Measurements from ENCODE around the gene GATA1. TPM values are rescaled to one million over a fixed set of nuclear protein-coding genes. Genes with fewer than 3 reads are reported as not detected.
A peak's percentile ranks its signal among the peaks of the same experiment; 100 is the strongest.

The GATA1 gene
- total RNA-seq, 1 experiment from 2014 or later, result not detected

DNA sequence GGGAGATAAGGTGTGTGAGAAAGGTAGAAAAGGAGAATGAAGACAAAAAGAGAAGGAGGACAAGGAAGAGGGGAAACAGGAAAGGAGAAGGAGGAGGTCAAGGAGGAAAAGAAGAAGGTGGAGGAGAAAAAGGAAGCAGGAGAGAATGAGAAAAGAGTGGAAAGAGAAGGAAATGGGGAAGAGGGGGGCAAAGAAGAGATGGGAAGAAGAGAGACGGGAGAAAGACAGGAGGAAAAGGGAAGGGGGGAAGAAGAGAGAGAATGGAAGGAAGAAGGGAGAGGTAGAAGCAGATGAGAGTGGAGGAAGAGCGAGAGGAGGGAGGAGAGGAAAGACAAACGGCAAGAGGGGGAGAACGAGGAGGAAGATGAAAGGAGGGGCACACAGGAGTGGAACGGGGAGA is 4.1 kb downstream of the GATA1 start:
- Histone ChIP-seq H3K9me3 (replicated peaks) (no peaks in the 10 kb centered on the region), H3K36me3 (no peaks in the 10 kb centered on the region), H3K27me3 (replicated peaks) (no peaks in the 10 kb centered on the region), H3K27ac (no peak overlapping the region), H3K4me3 (no peak overlapping the region), H3K4me1 (replicated peaks) (peaks cover 13% of the 10 kb centered on the region)
- DNase-seq (ENCODE audit: low read depth in 1 of 2, low spot score in 2 of 2), result no peak

DNA sequence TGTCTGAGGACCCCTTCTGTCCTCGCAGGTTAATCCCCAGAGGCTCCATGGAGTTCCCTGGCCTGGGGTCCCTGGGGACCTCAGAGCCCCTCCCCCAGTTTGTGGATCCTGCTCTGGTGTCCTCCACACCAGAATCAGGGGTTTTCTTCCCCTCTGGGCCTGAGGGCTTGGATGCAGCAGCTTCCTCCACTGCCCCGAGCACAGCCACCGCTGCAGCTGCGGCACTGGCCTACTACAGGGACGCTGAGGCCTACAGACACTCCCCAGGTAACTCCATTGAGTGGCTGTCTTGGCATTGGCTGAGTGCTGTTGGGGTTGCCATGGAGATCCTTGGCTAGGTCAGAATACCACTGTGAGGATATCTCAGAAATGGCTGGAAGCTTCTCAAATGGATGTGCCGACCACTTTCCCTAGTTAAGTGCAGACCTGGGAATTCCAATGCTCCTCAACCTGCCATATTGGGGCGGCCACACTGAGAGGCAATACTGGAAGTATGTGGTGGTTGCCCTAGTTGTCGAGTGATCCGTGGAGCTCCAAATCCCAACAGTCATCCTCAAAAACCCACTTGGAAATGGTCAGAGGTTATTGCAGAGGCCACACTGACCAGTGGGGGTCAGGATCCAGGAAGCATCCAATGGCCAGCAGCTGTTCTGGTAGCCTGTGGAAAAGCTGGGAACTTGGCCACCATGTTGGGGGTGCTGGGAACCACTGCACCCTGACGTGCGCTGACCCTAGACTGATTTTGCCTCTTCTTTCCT is 4.9 kb downstream of the GATA1 start:
- H3K9me3 ChIP-seq (replicated peaks), result no peaks in the 10 kb centered on the region
- H3K27me3 ChIP-seq (replicated peaks), result no peaks in the 10 kb centered on the region
- no peak for DNase-seq (ENCODE audit: low read depth in 1 of 2, low spot score in 2 of 2)
- H3K36me3 ChIP-seq, result no peaks in the 10 kb centered on the region
- H3K27ac ChIP-seq, result no peak overlapping the region
- H3K4me1 ChIP-seq (replicated peaks), result peaks cover 19% of the 10 kb centered on the region
- no peak overlapping the region for H3K4me3 ChIP-seq

- H3K4me1 ChIP-seq (replicated peaks), result peaks cover 19% of the 10 kb centered on the region
- no peaks in the 10 kb centered on the region for H3K27me3 ChIP-seq (replicated peaks)
- no peaks in the 10 kb centered on the region for H3K36me3 ChIP-seq
- H3K9me3 ChIP-seq (replicated peaks), result no peaks in the 10 kb centered on the region
- H3K27ac ChIP-seq, result no peak overlapping the region
- H3K4me3 ChIP-seq, result no peak overlapping the region
- no peak for DNase-seq (ENCODE audit: low read depth in 1 of 2, low spot score in 2 of 2)
Observed at GRCh38 chrX:48792219-48792618, 5.8 kb downstream of the GATA1 start.

DNA sequence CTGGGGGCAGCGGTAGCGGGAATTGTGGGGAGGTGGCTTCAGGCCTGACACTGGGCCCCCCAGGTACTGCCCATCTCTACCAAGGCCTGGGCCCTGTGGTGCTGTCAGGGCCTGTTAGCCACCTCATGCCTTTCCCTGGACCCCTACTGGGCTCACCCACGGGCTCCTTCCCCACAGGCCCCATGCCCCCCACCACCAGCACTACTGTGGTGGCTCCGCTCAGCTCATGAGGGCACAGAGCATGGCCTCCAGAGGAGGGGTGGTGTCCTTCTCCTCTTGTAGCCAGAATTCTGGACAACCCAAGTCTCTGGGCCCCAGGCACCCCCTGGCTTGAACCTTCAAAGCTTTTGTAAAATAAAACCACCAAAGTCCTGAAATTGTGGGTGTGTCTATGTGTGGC is 7.5 kb downstream of the GATA1 start:
- peaks cover 19% of the 10 kb centered on the region for H3K4me1 ChIP-seq (replicated peaks)
- DNase-seq (ENCODE audit: low read depth in 1 of 2, low spot score in 2 of 2), result no peak
- H3K27me3 ChIP-seq (replicated peaks), result no peaks in the 10 kb centered on the region
- no peaks in the 10 kb centered on the region for H3K9me3 ChIP-seq (replicated peaks)
- H3K4me3 ChIP-seq, result no peak overlapping the region
- H3K27ac ChIP-seq, result no peak overlapping the region
- no peaks in the 10 kb centered on the region for H3K36me3 ChIP-seq

DNA sequence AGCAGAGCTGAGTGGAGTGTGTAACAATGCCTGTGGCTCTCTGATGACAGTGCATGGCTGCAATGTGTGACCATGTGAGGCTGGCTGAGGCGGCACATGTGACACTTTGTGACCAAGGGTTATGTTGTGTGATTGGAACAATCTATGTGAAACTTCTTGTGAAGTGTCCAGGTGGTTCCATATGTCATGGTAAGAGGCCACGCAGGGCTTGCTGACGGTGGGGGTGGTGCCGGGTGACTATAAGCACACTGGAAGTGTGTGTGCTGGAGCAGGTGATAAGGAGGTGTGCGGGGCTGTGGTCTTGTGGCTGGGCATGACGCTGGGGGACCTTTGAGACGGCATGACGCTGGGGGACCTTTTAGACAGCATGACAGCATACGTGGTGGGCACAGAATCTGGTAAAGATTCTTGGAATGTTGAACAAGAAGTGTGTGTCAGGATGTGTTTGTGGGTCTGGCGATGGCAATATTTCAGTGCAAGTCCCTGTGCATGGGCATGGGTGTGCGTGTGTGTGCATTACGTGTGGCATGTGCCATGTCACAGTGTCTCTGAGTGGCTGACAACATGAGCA is 8.0 kb downstream of the GATA1 start:
- H3K9me3 ChIP-seq (replicated peaks), result no peaks in the 10 kb centered on the region
- peaks cover 19% of the 10 kb centered on the region for H3K4me1 ChIP-seq (replicated peaks)
- H3K27me3 ChIP-seq (replicated peaks), result no peaks in the 10 kb centered on the region
- DNase-seq (ENCODE audit: low read depth in 1 of 2, low spot score in 2 of 2), result no peak
- H3K4me3 ChIP-seq, result no peak overlapping the region
- H3K36me3 ChIP-seq, result no peaks in the 10 kb centered on the region
- no peak overlapping the region for H3K27ac ChIP-seq

GRCh38 chrX:48794911-48795515 is 8.6 kb downstream of the GATA1 start:
- no peaks in the 10 kb centered on the region for H3K27me3 ChIP-seq (replicated peaks)
- no peaks in the 10 kb centered on the region for H3K9me3 ChIP-seq (replicated peaks)
- H3K4me1 ChIP-seq (replicated peaks), result peaks cover 19% of the 10 kb centered on the region
- peak; percentile 66 to 79 for DNase-seq (ENCODE audit: low read depth in 1 of 2, low spot score in 2 of 2)
- H3K4me3 ChIP-seq, result no peak overlapping the region
- peak overlapping the region; percentile 47 for H3K27ac ChIP-seq
- H3K36me3 ChIP-seq, result no peaks in the 10 kb centered on the region

GRCh38 chrX:48798318-48798717 is 11.9 kb downstream of the GATA1 start:
- no peak overlapping the region for H3K27ac ChIP-seq
- DNase-seq (ENCODE audit: low read depth in 1 of 2, low spot score in 2 of 2), result no peak
- no peaks in the 10 kb centered on the region for H3K9me3 ChIP-seq (replicated peaks)
- no peaks in the 10 kb centered on the region for H3K36me3 ChIP-seq
- H3K27me3 ChIP-seq (replicated peaks), result no peaks in the 10 kb centered on the region
- no peak overlapping the region for H3K4me3 ChIP-seq
- peaks cover 23% of the 10 kb centered on the region for H3K4me1 ChIP-seq (replicated peaks)

DNA sequence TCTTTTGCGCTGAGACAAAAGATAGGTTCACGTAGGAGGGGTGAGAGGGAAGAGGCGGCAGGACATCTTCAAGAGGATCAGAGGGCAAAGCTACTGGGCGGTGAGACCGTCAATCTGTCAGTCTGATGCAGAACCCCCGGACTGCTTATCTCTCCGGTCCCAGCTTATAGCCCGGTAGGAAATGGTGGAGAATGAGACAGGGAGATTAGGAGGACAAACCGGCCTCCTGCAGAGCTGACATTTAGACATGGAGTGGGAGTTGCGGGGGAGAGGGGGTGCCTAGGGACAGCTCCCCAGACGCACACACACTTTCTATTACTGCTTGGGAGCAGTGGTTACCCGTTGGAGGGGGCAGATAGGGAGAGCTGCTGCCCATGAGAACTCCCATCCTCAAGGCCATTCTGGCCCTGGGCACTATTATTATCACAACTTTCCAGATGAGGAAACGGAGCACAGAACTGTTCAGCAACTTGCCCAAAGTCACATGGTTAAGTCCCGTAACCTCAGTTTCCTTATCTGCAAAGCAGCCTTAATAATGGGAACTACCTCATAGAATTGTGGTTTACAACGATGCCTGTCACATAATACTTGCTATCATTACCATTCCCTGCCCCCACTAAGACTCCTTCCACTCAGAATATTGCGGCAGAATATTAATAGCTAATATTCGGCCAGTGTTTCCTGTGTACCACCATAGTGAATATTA is 14.3 kb downstream of the GATA1 start:
- 0 out of 2 replicates have a peak, but pooled peaks cover 4% of the 10 kb centered on the region for H3K36me3 ChIP-seq
- DNase-seq (ENCODE audit: low read depth in 1 of 2, low spot score in 2 of 2), result no peak

GRCh38 chrX:48801280-48802088 is 15.1 kb downstream of the GATA1 start, which contains the start of gene HDAC6:
TSS of gene HDAC6 (plus strand) at chrX:48802067. CDS start at chrX:48802693, 626 bp downstream.
- H3K4me1 ChIP-seq (replicated peaks), result peaks cover 4% of the 10 kb centered on the region; the same call in 1 of the 2 replicates
- H3K36me3 ChIP-seq, result 0 out of 2 replicates have a peak, but pooled peaks cover 4% of the 10 kb centered on the region
- H3K27me3 ChIP-seq (replicated peaks), result no peaks in the 10 kb centered on the region
- H3K9me3 ChIP-seq (replicated peaks), result no peaks in the 10 kb centered on the region
- H3K27ac ChIP-seq, result peak within 1 kb of the TSS; percentile 97
- H3K4me3 ChIP-seq, result peak within 1 kb of the TSS; percentile 69
- DNase-seq (ENCODE audit: low read depth in 1 of 2, low spot score in 2 of 2), result peak; percentile 97 to 98

More for the DNA sequence above, 14.3 kb downstream of the GATA1 start:
- Histone ChIP-seq H3K4me3 (peak overlapping the region; percentile 69), H3K9me3 (replicated peaks) (no peaks in the 10 kb centered on the region), H3K4me1 (replicated peaks) (peaks cover 8% of the 10 kb centered on the region), H3K27ac (peak overlapping the region; percentile 97), H3K27me3 (replicated peaks) (no peaks in the 10 kb centered on the region)

- peak overlapping the region; percentile 94 for H3K27ac ChIP-seq
- DNase-seq (ENCODE audit: low read depth in 1 of 2, low spot score in 2 of 2), result peak; percentile 83 to 84
- no peaks in the 10 kb centered on the region for H3K27me3 ChIP-seq (replicated peaks)
- H3K36me3 ChIP-seq, result 0 out of 2 replicates have a peak, but pooled peaks cover 4% of the 10 kb centered on the region
- peak overlapping the region; percentile 69 for H3K4me3 ChIP-seq
- H3K9me3 ChIP-seq (replicated peaks), result no peaks in the 10 kb centered on the region
- peaks cover 4% of the 10 kb centered on the region; the same call in 1 of the 2 replicates for H3K4me1 ChIP-seq (replicated peaks)
Observed at GRCh38 chrX:48802089-48802904, 15.9 kb downstream of the GATA1 start.

- Histone ChIP-seq H3K4me1 (replicated peaks) (peaks cover 4% of the 10 kb centered on the region; the same call in 1 of the 2 replicates), H3K27me3 (replicated peaks) (no peaks in the 10 kb centered on the region), H3K27ac (peak overlapping the region; percentile 94; the same call in 1 of the 2 replicates), H3K36me3 (0 out of 2 replicates have a peak, but pooled peaks cover 4% of the 10 kb centered on the region), H3K4me3 (peak overlapping the region; percentile 69), H3K9me3 (replicated peaks) (no peaks in the 10 kb centered on the region)
- no peak for DNase-seq (ENCODE audit: low read depth in 1 of 2, low spot score in 2 of 2)
Observed at GRCh38 chrX:48802905-48803200, 16.5 kb downstream of the GATA1 start.

DNA sequence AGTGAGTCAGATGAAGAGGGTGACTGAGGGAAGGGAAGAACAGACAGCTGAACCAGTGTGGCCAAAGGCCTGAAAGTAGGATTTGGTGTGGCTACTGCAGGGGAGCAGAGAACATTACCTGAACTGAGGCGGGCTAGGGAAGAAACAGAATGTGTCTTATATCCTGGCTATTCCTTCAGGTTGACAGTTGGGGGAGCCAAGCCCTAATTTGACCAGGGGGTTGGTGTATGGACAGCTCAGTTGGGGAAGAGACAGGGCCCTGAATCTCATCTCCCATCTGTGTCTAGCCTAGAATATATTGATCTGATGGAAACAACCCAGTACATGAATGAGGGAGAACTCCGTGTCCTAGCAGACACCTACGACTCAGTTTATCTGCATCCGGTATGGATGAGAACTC is 19.7 kb downstream of the GATA1 start:
- no peak for DNase-seq (ENCODE audit: low read depth in 1 of 2, low spot score in 2 of 2)
- no peaks in the 10 kb centered on the region for H3K4me1 ChIP-seq (replicated peaks)
- H3K27ac ChIP-seq, result no peak overlapping the region
- no peak overlapping the region for H3K4me3 ChIP-seq
- no peaks in the 10 kb centered on the region for H3K27me3 ChIP-seq (replicated peaks)
- H3K9me3 ChIP-seq (replicated peaks), result no peaks in the 10 kb centered on the region
- H3K36me3 ChIP-seq, result 0 out of 2 replicates have a peak, but pooled peaks cover 4% of the 10 kb centered on the region
